Activated naive CD8-positive, alpha-beta T cell (primary cell): ENCODE data around the gene USH2A.

Experiments used
- H3K27ac Mint-ChIP-seq: one replicate; pipeline ENCODE4 v1.8.0; 2021; ENCODE audit warnings: mixed read lengths
- H3K27me3 Mint-ChIP-seq: one replicate; pipeline ENCODE4 v1.8.0; 2021; ENCODE audit warnings: mixed read lengths
- H3K36me3 Mint-ChIP-seq: one replicate; pipeline ENCODE4 v1.8.0; 2021; ENCODE audit warnings: mixed read lengths
- H3K4me1 Mint-ChIP-seq: one replicate; pipeline ENCODE4 v1.8.0; 2021; ENCODE audit warnings: low read depth, mixed read lengths
- H3K4me3 Mint-ChIP-seq: one replicate; pipeline ENCODE4 v1.8.0; 2021; ENCODE audit warnings: mild to moderate bottlenecking, mixed read lengths
- H3K9me3 Mint-ChIP-seq: one replicate; pipeline ENCODE4 v1.8.0; 2021; ENCODE audit warnings: low read depth, mixed read lengths

USH2A gene

GRCh38 chr1:215878128-215878527, 545.1 kb downstream of the USH2A start:
- Mint-ChIP-seq H3K27ac (no peak overlapping the region), H3K27me3 (no peaks in the 10 kb centered on the region), H3K9me3 (peaks cover 21% of the 10 kb centered on the region), H3K36me3 (no peaks in the 10 kb centered on the region), H3K4me3 (no peak overlapping the region), H3K4me1 (no peaks in the 10 kb centered on the region)

GRCh38 chr1:215877452-215877951, 545.7 kb downstream of the USH2A start:
- H3K4me1 Mint-ChIP-seq, result no peaks in the 10 kb centered on the region
- H3K27me3 Mint-ChIP-seq, result no peaks in the 10 kb centered on the region
- H3K36me3 Mint-ChIP-seq, result no peaks in the 10 kb centered on the region
- no peak overlapping the region for H3K4me3 Mint-ChIP-seq
- no peak overlapping the region for H3K27ac Mint-ChIP-seq
- H3K9me3 Mint-ChIP-seq, result peaks cover 21% of the 10 kb centered on the region

- H3K36me3 Mint-ChIP-seq, result no peaks in the 10 kb centered on the region
- no peak overlapping the region for H3K27ac Mint-ChIP-seq
- H3K4me3 Mint-ChIP-seq, result no peak overlapping the region
- H3K9me3 Mint-ChIP-seq, result peaks cover 17% of the 10 kb centered on the region
- no peaks in the 10 kb centered on the region for H3K4me1 Mint-ChIP-seq
- H3K27me3 Mint-ChIP-seq, result no peaks in the 10 kb centered on the region
These were observed 547.5 kb downstream of the USH2A start for GRCh38 chr1:215875712-215876111.

- H3K36me3 Mint-ChIP-seq, result no peaks in the 10 kb centered on the region
- no peaks in the 10 kb centered on the region for H3K27me3 Mint-ChIP-seq
- no peak overlapping the region for H3K4me3 Mint-ChIP-seq
- no peak overlapping the region for H3K27ac Mint-ChIP-seq
- H3K9me3 Mint-ChIP-seq, result peaks cover 14% of the 10 kb centered on the region
- no peaks in the 10 kb centered on the region for H3K4me1 Mint-ChIP-seq
These were observed 548.0 kb downstream of the USH2A start for GRCh38 chr1:215875236-215875635.

GRCh38 chr1:215872658-215873057, 550.6 kb downstream of the USH2A start:
- H3K4me3 Mint-ChIP-seq, result no peak overlapping the region
- no peaks in the 10 kb centered on the region for H3K36me3 Mint-ChIP-seq
- H3K4me1 Mint-ChIP-seq, result no peaks in the 10 kb centered on the region
- H3K9me3 Mint-ChIP-seq, result peaks cover 7% of the 10 kb centered on the region
- H3K27ac Mint-ChIP-seq, result no peak overlapping the region
- H3K27me3 Mint-ChIP-seq, result no peaks in the 10 kb centered on the region

GRCh38 chr1:215868500-215868899, 554.7 kb downstream of the USH2A start:
- Mint-ChIP-seq H3K27me3 (no peaks in the 10 kb centered on the region), H3K4me1 (no peaks in the 10 kb centered on the region), H3K4me3 (no peak overlapping the region), H3K9me3 (peaks cover 15% of the 10 kb centered on the region), H3K27ac (no peak overlapping the region), H3K36me3 (no peaks in the 10 kb centered on the region)

GRCh38 chr1:215865060-215865459, 558.2 kb downstream of the USH2A start:
- Mint-ChIP-seq H3K27me3 (no peaks in the 10 kb centered on the region), H3K4me1 (no peaks in the 10 kb centered on the region), H3K9me3 (peaks cover 21% of the 10 kb centered on the region), H3K27ac (no peak overlapping the region), H3K36me3 (no peaks in the 10 kb centered on the region), H3K4me3 (no peak overlapping the region)

GRCh38 chr1:215863796-215864195, 559.5 kb downstream of the USH2A start:
- Mint-ChIP-seq H3K36me3 (no peaks in the 10 kb centered on the region), H3K27me3 (no peaks in the 10 kb centered on the region), H3K27ac (no peak overlapping the region), H3K4me1 (no peaks in the 10 kb centered on the region), H3K9me3 (peaks cover 21% of the 10 kb centered on the region), H3K4me3 (no peak overlapping the region)

GRCh38 chr1:215860833-215861232, 562.4 kb downstream of the USH2A start:
- no peak overlapping the region for H3K27ac Mint-ChIP-seq
- H3K4me1 Mint-ChIP-seq, result no peaks in the 10 kb centered on the region
- no peaks in the 10 kb centered on the region for H3K27me3 Mint-ChIP-seq
- no peaks in the 10 kb centered on the region for H3K36me3 Mint-ChIP-seq
- H3K4me3 Mint-ChIP-seq, result no peak overlapping the region
- peaks cover 24% of the 10 kb centered on the region for H3K9me3 Mint-ChIP-seq

- no peak overlapping the region for H3K4me3 Mint-ChIP-seq
- H3K9me3 Mint-ChIP-seq, result peaks cover 7% of the 10 kb centered on the region
- H3K27me3 Mint-ChIP-seq, result no peaks in the 10 kb centered on the region
- no peaks in the 10 kb centered on the region for H3K4me1 Mint-ChIP-seq
- H3K36me3 Mint-ChIP-seq, result no peaks in the 10 kb centered on the region
- no peak overlapping the region for H3K27ac Mint-ChIP-seq
These were observed 565.9 kb downstream of the USH2A start for GRCh38 chr1:215857317-215857716.

GRCh38 chr1:215845234-215845891, 577.9 kb downstream of the USH2A start:
- Mint-ChIP-seq H3K36me3 (no peaks in the 10 kb centered on the region), H3K4me1 (no peaks in the 10 kb centered on the region), H3K27ac (no peak overlapping the region), H3K4me3 (no peak overlapping the region), H3K27me3 (no peaks in the 10 kb centered on the region), H3K9me3 (peaks cover 14% of the 10 kb centered on the region)

- H3K4me3 Mint-ChIP-seq, result no peak overlapping the region
- H3K9me3 Mint-ChIP-seq, result peaks cover 14% of the 10 kb centered on the region
- H3K27ac Mint-ChIP-seq, result no peak overlapping the region
- H3K27me3 Mint-ChIP-seq, result no peaks in the 10 kb centered on the region
- H3K36me3 Mint-ChIP-seq, result no peaks in the 10 kb centered on the region
- H3K4me1 Mint-ChIP-seq, result no peaks in the 10 kb centered on the region
These were observed 578.5 kb downstream of the USH2A start for GRCh38 chr1:215844777-215845176.

GRCh38 chr1:215844266-215844665, 579.0 kb downstream of the USH2A start:
- no peaks in the 10 kb centered on the region for H3K4me1 Mint-ChIP-seq
- no peaks in the 10 kb centered on the region for H3K27me3 Mint-ChIP-seq
- H3K9me3 Mint-ChIP-seq, result peaks cover 14% of the 10 kb centered on the region
- H3K36me3 Mint-ChIP-seq, result no peaks in the 10 kb centered on the region
- no peak overlapping the region for H3K27ac Mint-ChIP-seq
- no peak overlapping the region for H3K4me3 Mint-ChIP-seq

- Mint-ChIP-seq H3K4me1 (no peaks in the 10 kb centered on the region), H3K27me3 (no peaks in the 10 kb centered on the region), H3K36me3 (no peaks in the 10 kb centered on the region)
These were observed 580.3 kb downstream of the USH2A start for GRCh38 chr1:215842905-215843304.

GRCh38 chr1:215835951-215836350, 587.3 kb downstream of the USH2A start:
- Mint-ChIP-seq H3K27me3 (no peaks in the 10 kb centered on the region), H3K4me1 (no peaks in the 10 kb centered on the region), H3K9me3 (peaks cover 16% of the 10 kb centered on the region), H3K27ac (no peak overlapping the region), H3K36me3 (no peaks in the 10 kb centered on the region), H3K4me3 (no peak overlapping the region)

More at GRCh38 chr1:215842905-215843304, 580.3 kb downstream of the USH2A start:
- Mint-ChIP-seq H3K9me3 (peaks cover 14% of the 10 kb centered on the region), H3K4me3 (no peak overlapping the region), H3K27ac (no peak overlapping the region)
